ENCODE data around the gene SLC24A5.

SLC24A5 gene

DNA sequence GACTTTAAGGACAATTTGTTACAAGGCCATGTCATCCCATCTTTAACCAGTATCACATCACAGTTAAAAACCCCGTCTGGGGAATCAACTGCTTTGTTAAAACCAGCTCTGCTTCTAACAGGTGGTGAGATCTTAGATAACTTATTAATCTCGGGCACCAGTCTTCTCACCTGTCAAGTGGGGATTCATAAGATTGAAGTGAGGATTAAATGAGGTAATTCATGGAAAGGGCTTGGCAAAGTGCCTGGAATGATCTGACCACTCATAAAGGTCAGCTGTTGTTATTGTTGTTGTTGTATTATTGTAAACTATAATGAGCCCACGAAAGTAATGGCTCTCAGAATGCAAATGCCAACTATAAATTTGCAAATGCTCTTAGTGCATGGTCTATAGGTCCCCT lies 30.1 kb upstream of the SLC24A5 start:
- CTCF ChIA-PET, result interaction anchor here (1.5 kb wide), 1 partner anchor 102 kb away, joined by 5 read pairs; no protein-coding TSS in a partner anchor
- DNase-seq (ENCODE audit: extremely low spot score), result no peak
- POLR2A ChIA-PET, result no interaction called here
- TF ChIP-seq FOXK2 (IDR thresholded peaks at IDR 0.05) (no peak), FOXA1 (IDR thresholded peaks at IDR 0.05) (no peak), BHLHE40 (IDR thresholded peaks at IDR 0.05; ENCODE audit: borderline replicate concordance) (no peak), LEF1 (IDR thresholded peaks at IDR 0.05; ENCODE audit: borderline replicate concordance) (no peak), NFRKB (IDR thresholded peaks at IDR 0.05) (no peak), ELF4 (IDR thresholded peaks at IDR 0.05) (no peak), ZNF384 (IDR thresholded peaks at IDR 0.05) (no peak), HDGF (IDR thresholded peaks at IDR 0.05; ENCODE audit: borderline replicate concordance) (no peak), ARNT (IDR thresholded peaks at IDR 0.05) (no peak), TARDBP (IDR thresholded peaks at IDR 0.05) (no peak), SUZ12 (IDR thresholded peaks at IDR 0.05) (no peak), SP1 (IDR thresholded peaks at IDR 0.05) (no peak)
- TF ChIP-seq, protein P1, sequence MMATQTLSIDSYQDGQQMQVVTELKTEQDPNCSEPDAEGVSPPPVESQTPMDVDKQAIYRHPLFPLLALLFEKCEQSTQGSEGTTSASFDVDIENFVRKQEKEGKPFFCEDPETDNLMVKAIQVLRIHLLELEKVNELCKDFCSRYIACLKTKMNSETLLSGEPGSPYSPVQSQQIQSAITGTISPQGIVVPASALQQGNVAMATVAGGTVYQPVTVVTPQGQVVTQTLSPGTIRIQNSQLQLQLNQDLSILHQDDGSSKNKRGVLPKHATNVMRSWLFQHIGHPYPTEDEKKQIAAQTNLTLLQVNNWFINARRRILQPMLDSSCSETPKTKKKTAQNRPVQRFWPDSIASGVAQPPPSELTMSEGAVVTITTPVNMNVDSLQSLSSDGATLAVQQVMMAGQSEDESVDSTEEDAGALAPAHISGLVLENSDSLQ (IDR thresholded peaks at IDR 0.05), result no peak

GRCh38 chr15:48091522-48091921 lies 29.3 kb upstream of the SLC24A5 start:
- POLR2A ChIA-PET, result no interaction called here

GRCh38 chr15:48096355-48096786 lies 24.4 kb upstream of the SLC24A5 start:
- CTCF ChIA-PET, result interaction anchor here (2.3 kb wide), 1 partner anchor 11 kb away, joined by 8 read pairs; no protein-coding TSS in a partner anchor
- TF ChIP-seq, protein P1 (IDR thresholded peaks at IDR 0.05), result no peak
- no peak for TF ChIP-seq LEF1 (IDR thresholded peaks at IDR 0.05; ENCODE audit: borderline replicate concordance)
- TF ChIP-seq FOXK2 (IDR thresholded peaks at IDR 0.05), result no peak
- TF ChIP-seq TARDBP (IDR thresholded peaks at IDR 0.05), result no peak
- TF ChIP-seq CTBP1 (IDR thresholded peaks at IDR 0.05; ENCODE audit: borderline replicate concordance), result no peak
- TF ChIP-seq SP1 (IDR thresholded peaks at IDR 0.05), result no peak
- no peak for TF ChIP-seq L3MBTL2 (conservative IDR thresholded peaks at IDR 0.05)
- no peak for TF ChIP-seq FOXA1 (IDR thresholded peaks at IDR 0.05)
- TF ChIP-seq ARNT (IDR thresholded peaks at IDR 0.05), result no peak
- no peak for TF ChIP-seq NFRKB (IDR thresholded peaks at IDR 0.05)
- TF ChIP-seq BHLHE40 (IDR thresholded peaks at IDR 0.05; ENCODE audit: borderline replicate concordance), result no peak
- no peak for TF ChIP-seq SUZ12 (IDR thresholded peaks at IDR 0.05)
- no peak for TF ChIP-seq FOXM1 (IDR thresholded peaks at IDR 0.05; ENCODE audit: borderline replicate concordance)
- no peak for TF ChIP-seq ZNF384 (IDR thresholded peaks at IDR 0.05)
- TF ChIP-seq HDGF (IDR thresholded peaks at IDR 0.05; ENCODE audit: borderline replicate concordance), result no peak
- no peak for TF ChIP-seq ELF4 (IDR thresholded peaks at IDR 0.05)
- POLR2A ChIA-PET, result no interaction called here
- no peak for DNase-seq (ENCODE audit: extremely low spot score)

More at GRCh38 chr15:48091522-48091921, 29.3 kb upstream of the SLC24A5 start:
- TF ChIP-seq, protein P1 (IDR thresholded peaks at IDR 0.05), result no peak
- DNase-seq (ENCODE audit: extremely low spot score), result no peak
- CTCF ChIA-PET, result no interaction called here

DNA sequence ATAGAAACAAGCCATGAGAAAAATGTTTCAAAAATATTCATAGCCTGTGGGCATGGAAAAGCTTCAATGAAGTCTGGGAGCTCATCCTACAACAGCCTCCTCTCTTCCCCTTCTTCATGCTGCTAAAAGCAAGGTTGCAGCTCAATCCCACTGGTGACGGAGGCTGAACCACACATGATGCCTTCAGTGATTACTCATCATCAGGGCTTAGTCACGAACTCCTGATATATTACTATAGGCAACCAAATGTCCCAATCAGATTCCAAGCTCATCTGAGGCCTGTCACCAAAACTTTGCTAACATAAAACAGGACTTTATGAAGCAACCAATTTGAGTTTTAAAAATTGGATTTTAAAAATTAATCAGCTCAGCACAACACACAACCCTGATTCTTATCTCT lies 24.0 kb upstream of the SLC24A5 start:
- no peak for DNase-seq (ENCODE audit: extremely low spot score)
- TF ChIP-seq SUZ12 (IDR thresholded peaks at IDR 0.05) (no peak), L3MBTL2 (conservative IDR thresholded peaks at IDR 0.05) (no peak), FOXM1 (IDR thresholded peaks at IDR 0.05; ENCODE audit: borderline replicate concordance) (no peak), ARNT (IDR thresholded peaks at IDR 0.05) (no peak), TARDBP (IDR thresholded peaks at IDR 0.05) (no peak), CTBP1 (IDR thresholded peaks at IDR 0.05; ENCODE audit: borderline replicate concordance) (no peak), NFRKB (IDR thresholded peaks at IDR 0.05) (no peak), LEF1 (IDR thresholded peaks at IDR 0.05; ENCODE audit: borderline replicate concordance) (no peak), FOXA1 (IDR thresholded peaks at IDR 0.05) (no peak)
- CTCF ChIA-PET, result interaction anchor here (2.3 kb wide), 1 partner anchor 12 kb away, joined by 8 read pairs; no protein-coding TSS in a partner anchor
- POLR2A ChIA-PET, result no interaction called here

GRCh38 chr15:48097264-48097663 lies 23.5 kb upstream of the SLC24A5 start:
- no peak for TF ChIP-seq NFRKB (IDR thresholded peaks at IDR 0.05)
- no peak for TF ChIP-seq HDGF (IDR thresholded peaks at IDR 0.05; ENCODE audit: borderline replicate concordance)
- TF ChIP-seq FOXA1 (IDR thresholded peaks at IDR 0.05), result no peak
- TF ChIP-seq TARDBP (IDR thresholded peaks at IDR 0.05), result no peak
- ChIA-PET CTCF (interaction anchor here (2.3 kb wide), 1 partner anchor 12 kb away, joined by 8 read pairs; no protein-coding TSS in a partner anchor), POLR2A (no interaction called here)
- DNase-seq (ENCODE audit: extremely low spot score), result no peak

GRCh38 chr15:48101376-48101961 lies 19.3 kb upstream of the SLC24A5 start:
- POLR2A ChIA-PET, result no interaction called here
- no peak for DNase-seq (ENCODE audit: extremely low spot score)
- CTCF ChIA-PET, result no interaction called here
- TF ChIP-seq FOXM1 (IDR thresholded peaks at IDR 0.05; ENCODE audit: borderline replicate concordance), result no peak
- no peak for TF ChIP-seq LEF1 (IDR thresholded peaks at IDR 0.05; ENCODE audit: borderline replicate concordance)
- no peak for TF ChIP-seq CTBP1 (IDR thresholded peaks at IDR 0.05; ENCODE audit: borderline replicate concordance)
- TF ChIP-seq TARDBP (IDR thresholded peaks at IDR 0.05), result no peak
- no peak for TF ChIP-seq ELF4 (IDR thresholded peaks at IDR 0.05)

GRCh38 chr15:48102167-48102566 lies 18.6 kb upstream of the SLC24A5 start:
- no peak for TF ChIP-seq LEF1 (IDR thresholded peaks at IDR 0.05; ENCODE audit: borderline replicate concordance)
- no peak for TF ChIP-seq BHLHE40 (IDR thresholded peaks at IDR 0.05; ENCODE audit: borderline replicate concordance)
- no peak for TF ChIP-seq SP1 (IDR thresholded peaks at IDR 0.05)
- no peak for TF ChIP-seq TARDBP (IDR thresholded peaks at IDR 0.05)
- TF ChIP-seq FOXM1 (IDR thresholded peaks at IDR 0.05; ENCODE audit: borderline replicate concordance), result no peak
- TF ChIP-seq NFRKB (IDR thresholded peaks at IDR 0.05), result no peak
- TF ChIP-seq CTBP1 (IDR thresholded peaks at IDR 0.05; ENCODE audit: borderline replicate concordance), result no peak
- TF ChIP-seq ZNF384 (IDR thresholded peaks at IDR 0.05), result no peak
- no peak for TF ChIP-seq ELF4 (IDR thresholded peaks at IDR 0.05)
- TF ChIP-seq, protein P1 (IDR thresholded peaks at IDR 0.05), result no peak
- TF ChIP-seq ARNT (IDR thresholded peaks at IDR 0.05), result no peak
- CTCF ChIA-PET, result no interaction called here
- POLR2A ChIA-PET, result no interaction called here
- DNase-seq (ENCODE audit: extremely low spot score), result no peak

Data from HEK293T (cell line).